Measurements from ENCODE around the gene CNNM3. TPM values are rescaled to one million over a fixed set of nuclear protein-coding genes. Genes with fewer than 3 reads are reported as not detected.

The CNNM3 gene
- total and polyA plus RNA-seq, 2 experiments from 2014 or later: 17.1 to 25.8 TPM

DNA sequence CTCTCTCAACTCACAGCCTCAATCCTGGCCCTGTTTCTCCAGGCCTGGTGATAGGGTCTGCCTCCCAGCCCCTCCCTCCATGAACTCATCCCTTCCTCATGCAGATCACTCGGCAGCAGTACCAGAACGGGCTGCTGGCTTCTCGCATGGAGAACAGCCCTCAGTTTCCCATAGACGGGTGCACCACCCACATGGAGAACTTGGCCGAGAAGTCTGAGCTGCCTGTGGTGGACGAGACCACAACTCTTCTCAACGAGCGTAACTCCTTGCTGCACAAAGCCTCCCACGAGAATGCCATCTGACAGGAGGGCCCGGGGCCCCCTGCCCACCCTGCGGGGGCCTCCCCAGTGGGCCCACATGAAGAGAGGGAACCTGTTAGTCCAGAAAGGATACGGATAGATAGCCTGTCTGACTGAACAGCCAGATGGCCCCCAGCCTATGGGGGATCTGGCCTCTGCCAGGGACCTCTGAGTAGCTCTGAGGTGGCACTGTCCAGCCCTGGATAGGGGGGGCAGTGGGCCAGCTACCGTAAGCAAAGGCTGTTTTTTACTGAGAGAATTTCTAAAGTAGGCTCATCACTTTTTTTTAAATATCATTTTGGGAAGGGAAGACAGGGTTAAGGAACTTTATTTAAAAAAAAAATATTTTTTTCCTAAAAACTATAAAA, 6.7 kb upstream of the CNNM3 start:
- Histone ChIP-seq H3K9me3 (ENCODE audit: low read depth) (no peaks in the 10 kb centered on the region), H3K79me2 (no peaks in the 10 kb centered on the region), H3K4me2 (no peak overlapping the region), H3K36me3 (replicated peaks; ENCODE audit: insufficient read depth, low read depth) (no peaks in the 10 kb centered on the region), H2AFZ (no peak overlapping the region), H3K9me2 (replicated peaks; ENCODE audit: insufficient read depth) (no peaks in the 10 kb centered on the region), H4K20me1 (ENCODE audit: insufficient read depth, poor library complexity, severe bottlenecking) (no peaks in the 10 kb centered on the region), H3K4me1 (ENCODE audit: insufficient read depth) (peaks cover 7% of the 10 kb centered on the region), H3K27ac (no peak overlapping the region), H3K27me3 (no peaks in the 10 kb centered on the region), H3K4me3 (no peak overlapping the region)
- 89% methylated on average over 13 of the region's 13 CpGs for WGBS (ENCODE audit: low lambda C conversion rate, missing lambda C conversion rate)
- TF ChIP-seq, protein P1, sequence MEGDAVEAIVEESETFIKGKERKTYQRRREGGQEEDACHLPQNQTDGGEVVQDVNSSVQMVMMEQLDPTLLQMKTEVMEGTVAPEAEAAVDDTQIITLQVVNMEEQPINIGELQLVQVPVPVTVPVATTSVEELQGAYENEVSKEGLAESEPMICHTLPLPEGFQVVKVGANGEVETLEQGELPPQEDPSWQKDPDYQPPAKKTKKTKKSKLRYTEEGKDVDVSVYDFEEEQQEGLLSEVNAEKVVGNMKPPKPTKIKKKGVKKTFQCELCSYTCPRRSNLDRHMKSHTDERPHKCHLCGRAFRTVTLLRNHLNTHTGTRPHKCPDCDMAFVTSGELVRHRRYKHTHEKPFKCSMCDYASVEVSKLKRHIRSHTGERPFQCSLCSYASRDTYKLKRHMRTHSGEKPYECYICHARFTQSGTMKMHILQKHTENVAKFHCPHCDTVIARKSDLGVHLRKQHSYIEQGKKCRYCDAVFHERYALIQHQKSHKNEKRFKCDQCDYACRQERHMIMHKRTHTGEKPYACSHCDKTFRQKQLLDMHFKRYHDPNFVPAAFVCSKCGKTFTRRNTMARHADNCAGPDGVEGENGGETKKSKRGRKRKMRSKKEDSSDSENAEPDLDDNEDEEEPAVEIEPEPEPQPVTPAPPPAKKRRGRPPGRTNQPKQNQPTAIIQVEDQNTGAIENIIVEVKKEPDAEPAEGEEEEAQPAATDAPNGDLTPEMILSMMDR (IDR thresholded peaks at IDR 0.05; ENCODE audit: poor library complexity): no peak
- TF ChIP-seq EZH2phosphoT487 (IDR thresholded peaks at IDR 0.05; ENCODE audit: low read depth, severe bottlenecking, unreplicated experiment) (no peak), EZH2 (IDR thresholded peaks at IDR 0.05; ENCODE audit: borderline replicate concordance) (no peak)
- no peak for DNase-seq (ENCODE audit: low spot score)

DNA sequence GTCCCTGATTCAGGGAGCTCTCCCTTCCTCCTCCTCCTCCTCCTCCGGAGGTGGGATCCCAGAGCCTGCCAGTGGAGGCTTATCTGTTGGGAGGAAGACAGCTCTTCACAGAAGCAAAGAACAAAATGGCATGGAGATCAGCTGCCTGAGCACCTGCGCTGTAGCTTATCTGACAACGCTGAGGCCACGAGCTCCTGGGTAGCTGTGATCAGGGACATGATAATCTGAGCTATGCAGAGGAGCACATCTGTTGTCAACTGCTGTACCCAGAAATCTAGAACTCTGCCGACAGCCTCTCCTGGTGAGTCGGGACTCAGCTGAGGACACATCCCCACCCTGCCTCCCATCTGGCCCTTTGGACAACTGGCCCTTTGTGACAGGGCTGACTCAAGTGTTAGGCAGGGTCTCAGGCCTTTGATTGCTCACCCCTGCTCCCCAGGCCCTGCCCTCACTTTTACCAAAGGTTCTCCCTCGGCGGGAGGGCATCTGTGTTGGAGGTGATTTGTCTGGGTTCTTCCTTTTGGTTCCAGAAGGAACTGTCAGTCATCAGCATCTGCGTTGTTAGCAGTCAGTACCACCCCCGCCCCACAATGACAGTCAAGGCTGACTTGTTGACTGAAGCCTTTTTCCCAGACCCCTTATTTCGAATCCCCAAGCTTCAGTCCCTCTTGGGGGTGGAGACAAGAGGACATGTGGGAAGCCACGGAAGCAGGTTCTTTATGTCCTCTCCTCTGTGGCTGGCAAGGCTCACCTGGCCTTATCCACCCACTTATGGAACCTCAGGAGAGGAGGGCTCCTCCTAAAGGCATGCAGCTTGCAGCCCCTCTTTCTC, 5.9 kb upstream of the CNNM3 start:
- Histone ChIP-seq H3K27ac (no peak overlapping the region), H3K4me3 (no peak overlapping the region), H4K20me1 (ENCODE audit: insufficient read depth, poor library complexity, severe bottlenecking) (no peaks in the 10 kb centered on the region), H3K4me2 (no peak overlapping the region), H3K79me2 (no peaks in the 10 kb centered on the region), H3K4me1 (ENCODE audit: insufficient read depth) (peaks cover 7% of the 10 kb centered on the region), H3K9me2 (replicated peaks; ENCODE audit: insufficient read depth) (no peaks in the 10 kb centered on the region), H2AFZ (no peak overlapping the region), H3K9me3 (ENCODE audit: low read depth) (no peaks in the 10 kb centered on the region), H3K36me3 (replicated peaks; ENCODE audit: insufficient read depth, low read depth) (no peaks in the 10 kb centered on the region), H3K27me3 (no peaks in the 10 kb centered on the region)
- 86% methylated on average over 12 of the region's 12 CpGs for WGBS (ENCODE audit: low lambda C conversion rate, missing lambda C conversion rate)
- DNase-seq (ENCODE audit: low spot score): no peak
- no peak for TF ChIP-seq EZH2phosphoT487 (IDR thresholded peaks at IDR 0.05; ENCODE audit: low read depth, severe bottlenecking, unreplicated experiment)
- TF ChIP-seq, protein P1 (IDR thresholded peaks at IDR 0.05; ENCODE audit: poor library complexity): no peak
- TF ChIP-seq EZH2 (IDR thresholded peaks at IDR 0.05; ENCODE audit: borderline replicate concordance): no peak

DNA sequence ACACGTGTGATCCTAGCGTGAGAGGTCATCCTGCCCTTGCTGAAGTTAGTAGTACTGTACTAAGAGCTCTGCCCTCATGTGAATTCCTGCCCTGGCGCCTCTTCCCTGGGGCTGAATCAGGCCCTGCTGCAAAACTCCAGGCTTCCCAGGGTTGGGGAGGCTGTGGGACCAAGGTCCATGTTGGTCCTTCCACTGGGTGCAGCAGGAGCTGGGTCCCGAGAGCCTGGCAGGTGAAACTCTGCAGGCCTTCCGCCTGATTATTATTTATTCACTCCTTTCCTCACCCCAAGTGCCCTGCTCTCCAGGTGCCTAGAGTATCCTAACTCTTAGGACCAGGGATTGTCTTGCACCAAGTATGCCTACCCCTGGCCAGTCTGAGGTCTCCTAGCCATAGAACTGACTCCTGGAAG, 5.3 kb upstream of the CNNM3 start:
- no peak overlapping the region for H3K27ac ChIP-seq
- H3K9me3 ChIP-seq (ENCODE audit: low read depth): no peaks in the 10 kb centered on the region
- H2AFZ ChIP-seq: no peak overlapping the region
- TF ChIP-seq EZH2phosphoT487 (IDR thresholded peaks at IDR 0.05; ENCODE audit: low read depth, severe bottlenecking, unreplicated experiment) (no peak), EZH2 (IDR thresholded peaks at IDR 0.05; ENCODE audit: borderline replicate concordance) (no peak)
- TF ChIP-seq, protein P1 (IDR thresholded peaks at IDR 0.05; ENCODE audit: poor library complexity): no peak
- WGBS (ENCODE audit: low lambda C conversion rate, missing lambda C conversion rate): 91% methylated on average over 5 of the region's 5 CpGs
- no peak overlapping the region for H3K4me2 ChIP-seq
- H3K9me2 ChIP-seq (replicated peaks; ENCODE audit: insufficient read depth): no peaks in the 10 kb centered on the region
- peaks cover 7% of the 10 kb centered on the region for H3K4me1 ChIP-seq (ENCODE audit: insufficient read depth)
- no peaks in the 10 kb centered on the region for H3K27me3 ChIP-seq
- no peak for DNase-seq (ENCODE audit: low spot score)
- H3K79me2 ChIP-seq: no peaks in the 10 kb centered on the region
- no peaks in the 10 kb centered on the region for H4K20me1 ChIP-seq (ENCODE audit: insufficient read depth, poor library complexity, severe bottlenecking)
- no peaks in the 10 kb centered on the region for H3K36me3 ChIP-seq (replicated peaks; ENCODE audit: insufficient read depth, low read depth)
- H3K4me3 ChIP-seq: no peak overlapping the region

Data from hepatocyte (in vitro differentiated cells).